ENCODE measurements around the gene CRYAA.

DNA sequence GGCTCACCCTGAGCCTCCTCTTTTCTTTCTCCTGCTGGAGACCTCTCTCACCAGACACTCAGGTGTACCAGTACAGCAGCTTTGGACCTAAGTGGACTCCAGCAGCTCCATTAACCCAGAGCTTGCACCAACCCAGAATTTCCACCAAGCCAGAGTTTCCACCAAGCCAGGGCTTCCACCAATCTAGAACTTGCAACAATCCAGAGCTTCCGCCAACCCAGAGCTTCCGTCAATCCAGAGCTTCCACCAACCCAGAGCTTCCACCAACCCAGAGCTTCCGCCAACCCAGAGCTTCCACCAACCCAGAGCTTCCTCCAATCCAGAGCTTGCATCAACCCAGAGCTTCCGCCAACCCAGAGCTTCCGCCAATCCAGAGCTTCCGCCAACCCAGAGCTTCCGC is 23.2 kb downstream of the CRYAA start:
- TF ChIP-seq CTCF (IDR thresholded peaks at IDR 0.05) (no peak), POLR2AphosphoS5 (IDR thresholded peaks at IDR 0.05) (no peak), POLR2A (IDR thresholded peaks at IDR 0.05) (no peak)

Data from breast epithelium (tissue), 3 donors.